ENCODE results near the gene SBK2.
A peak's percentile ranks its signal among the peaks of the same experiment; 100 is the strongest.
"Not testable (repeated sequence)": the region's sequence is repeated elsewhere in the genome, so short reads cannot be mapped to it uniquely, and the experiment has no call there.

SBK2 gene

GRCh38 chr19:55502197-55502952, 34.6 kb downstream of the SBK2 start:
- H3K27ac Mint-ChIP-seq: peak overlapping the region; percentile 43
- H3K36me3 Mint-ChIP-seq: peaks cover 1% of the 10 kb centered on the region
- peaks cover 14% of the 10 kb centered on the region for H3K4me1 Mint-ChIP-seq
- H3K4me3 Mint-ChIP-seq: peak overlapping the region; percentile 31
- no peaks in the 10 kb centered on the region for H3K9me3 Mint-ChIP-seq
- H3K27me3 Mint-ChIP-seq: no peaks in the 10 kb centered on the region

DNA sequence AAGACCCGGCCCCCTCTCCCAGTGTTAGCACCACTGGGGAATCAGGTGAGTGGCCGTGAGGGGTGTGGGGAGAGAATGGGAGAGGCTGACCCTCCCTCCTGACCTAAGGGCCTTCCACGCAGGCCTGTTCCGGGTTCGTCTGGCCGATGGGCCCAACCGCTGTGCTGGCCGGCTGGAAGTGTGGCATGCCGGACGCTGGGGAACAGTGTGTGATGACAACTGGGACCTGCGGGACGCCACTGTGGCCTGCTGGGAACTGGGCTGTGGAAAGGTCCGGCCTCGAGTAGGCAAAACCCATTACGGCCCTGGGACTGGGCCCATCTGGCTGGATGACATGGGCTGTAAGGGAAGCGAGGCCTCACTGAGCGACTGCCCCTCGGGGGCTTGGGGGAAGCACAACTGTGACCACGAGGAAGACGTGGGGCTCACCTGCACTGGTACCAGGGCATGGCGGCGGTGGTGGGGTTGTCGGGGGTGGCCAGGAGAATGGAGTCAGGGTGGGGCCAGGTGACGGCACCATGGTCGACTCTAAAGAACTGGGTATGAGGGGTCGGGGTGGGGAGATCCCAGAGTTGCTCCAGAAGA, 36.5 kb downstream of the SBK2 start:
- Mint-ChIP-seq H3K4me1 (peaks cover 14% of the 10 kb centered on the region), H3K36me3 (peaks cover 1% of the 10 kb centered on the region), H3K27ac (no peak overlapping the region), H3K4me3 (no peak overlapping the region), H3K27me3 (no peaks in the 10 kb centered on the region), H3K9me3 (no peaks in the 10 kb centered on the region)

DNA sequence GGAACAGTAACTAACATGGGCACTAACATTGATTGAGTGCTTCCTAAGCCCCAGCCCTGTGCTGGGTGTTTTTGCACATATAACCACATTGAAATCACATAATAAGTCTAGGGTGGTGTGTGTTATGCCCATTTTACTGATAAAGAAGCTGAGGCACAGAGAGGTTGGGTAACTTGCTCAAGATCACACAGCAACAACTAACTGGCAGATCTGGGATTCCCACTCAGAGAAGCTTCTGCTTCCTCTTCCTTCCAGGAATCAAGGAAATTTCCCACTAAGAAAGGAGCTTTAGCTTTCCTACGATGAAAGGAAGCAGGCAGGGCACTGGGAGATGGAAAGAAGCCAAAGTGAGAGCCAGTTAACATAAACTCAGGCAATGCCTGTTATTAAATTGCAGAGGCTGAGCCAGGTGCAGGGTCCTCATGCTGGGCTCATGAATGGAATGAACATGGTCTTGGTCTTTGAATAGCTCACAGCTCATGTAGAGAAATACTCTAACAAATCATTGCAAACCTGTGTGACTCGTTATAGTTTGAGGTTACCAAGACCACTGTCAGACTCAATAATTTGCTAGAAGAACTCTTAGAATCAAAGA, 38.6 kb downstream of the SBK2 start:
- Mint-ChIP-seq H3K9me3 (no peaks in the 10 kb centered on the region), H3K27me3 (no peaks in the 10 kb centered on the region), H3K27ac (no peak overlapping the region), H3K36me3 (peaks cover 1% of the 10 kb centered on the region), H3K4me1 (peaks cover 10% of the 10 kb centered on the region), H3K4me3 (no peak overlapping the region)

- peaks cover 6% of the 10 kb centered on the region for H3K4me1 Mint-ChIP-seq
- H3K4me3 Mint-ChIP-seq: no peak overlapping the region
- H3K27ac Mint-ChIP-seq: no peak overlapping the region
- no peaks in the 10 kb centered on the region for H3K36me3 Mint-ChIP-seq
- no peaks in the 10 kb centered on the region for H3K27me3 Mint-ChIP-seq
- H3K9me3 Mint-ChIP-seq: no peaks in the 10 kb centered on the region
Observed at GRCh38 chr19:55497763-55498162, 39.2 kb downstream of the SBK2 start.

GRCh38 chr19:55496820-55497219, 40.1 kb downstream of the SBK2 start:
- not testable (repeated sequence) for H3K9me3 Mint-ChIP-seq, H3K36me3 Mint-ChIP-seq, H3K27ac Mint-ChIP-seq, H3K27me3 Mint-ChIP-seq, H3K4me3 Mint-ChIP-seq, H3K4me1 Mint-ChIP-seq

DNA sequence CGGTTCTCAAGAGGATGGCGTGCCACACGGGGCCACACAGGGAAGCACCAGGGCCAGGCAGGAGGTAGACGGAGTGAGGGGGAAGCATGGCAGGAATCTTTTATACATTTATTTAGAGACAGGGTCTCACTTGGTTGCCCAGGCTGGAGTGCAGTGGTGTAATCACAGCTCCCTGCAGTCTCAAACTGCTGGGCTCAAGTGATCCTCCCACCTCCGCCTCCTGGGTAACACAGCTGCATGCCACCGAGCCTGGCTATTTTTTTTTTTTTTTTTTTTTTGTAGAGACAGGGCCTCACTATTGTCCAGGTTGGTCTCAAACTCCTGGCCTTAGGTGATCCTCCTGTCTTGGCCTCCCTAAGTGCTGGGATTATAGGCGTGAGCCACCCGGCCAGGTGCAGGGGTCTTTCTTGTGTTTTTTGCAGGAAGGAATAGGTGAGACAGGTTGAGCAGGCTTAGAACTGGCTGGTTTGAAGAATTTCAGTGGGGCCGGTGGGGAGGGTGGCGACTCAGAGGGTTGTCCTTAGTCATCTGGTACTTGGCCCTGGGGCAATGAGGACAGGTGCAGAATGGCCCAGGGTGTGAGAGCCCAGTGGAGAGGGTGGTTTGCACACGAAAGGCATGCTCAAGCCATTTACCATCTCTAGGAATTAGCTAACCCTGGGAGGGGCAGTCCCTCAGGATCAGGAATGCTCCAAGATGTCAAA, 41.1 kb downstream of the SBK2 start:
- peaks cover 1% of the 10 kb centered on the region for H3K27me3 Mint-ChIP-seq
- no peak overlapping the region for H3K27ac Mint-ChIP-seq
- no peaks in the 10 kb centered on the region for H3K4me1 Mint-ChIP-seq

GRCh38 chr19:55494172-55494761, 42.7 kb downstream of the SBK2 start:
- H3K4me3 Mint-ChIP-seq: no peak overlapping the region
- no peaks in the 10 kb centered on the region for H3K4me1 Mint-ChIP-seq
- no peak overlapping the region for H3K27ac Mint-ChIP-seq

More for the DNA sequence above, 41.1 kb downstream of the SBK2 start:
- H3K36me3 Mint-ChIP-seq: no peaks in the 10 kb centered on the region
- no peaks in the 10 kb centered on the region for H3K9me3 Mint-ChIP-seq
- H3K4me3 Mint-ChIP-seq: no peak overlapping the region

DNA sequence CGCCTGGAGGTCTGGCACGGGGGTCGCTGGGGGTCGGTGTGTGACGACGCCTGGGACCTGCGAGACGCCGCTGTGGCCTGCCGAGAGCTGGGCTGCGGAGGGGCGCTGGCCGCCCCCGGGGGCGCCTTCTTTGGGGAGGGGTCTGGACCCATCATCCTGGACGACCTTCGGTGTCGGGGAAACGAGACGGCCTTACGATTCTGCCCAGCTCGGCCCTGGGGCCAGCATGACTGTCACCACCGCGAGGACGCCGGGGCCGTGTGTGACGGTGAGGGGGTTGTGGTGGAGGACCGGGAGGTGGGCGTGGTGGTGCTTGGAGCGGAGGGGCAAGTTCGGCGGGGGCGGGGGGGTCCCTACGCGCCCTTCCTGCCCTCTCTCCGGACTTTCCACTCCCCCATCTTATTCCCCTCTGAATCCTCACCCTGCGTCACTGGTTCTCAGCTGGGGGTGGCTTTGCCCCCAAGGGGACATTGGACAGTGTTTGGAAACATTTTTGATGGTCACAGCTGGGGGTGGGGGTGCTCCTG, 43.2 kb downstream of the SBK2 start:
- Mint-ChIP-seq H3K27ac (no peak overlapping the region), H3K36me3 (no peaks in the 10 kb centered on the region), H3K9me3 (no peaks in the 10 kb centered on the region), H3K4me1 (no peaks in the 10 kb centered on the region), H3K27me3 (peaks cover 1% of the 10 kb centered on the region), H3K4me3 (no peak overlapping the region)

More at GRCh38 chr19:55494172-55494761, 42.7 kb downstream of the SBK2 start:
- Mint-ChIP-seq H3K9me3 (no peaks in the 10 kb centered on the region), H3K27me3 (peaks cover 1% of the 10 kb centered on the region), H3K36me3 (no peaks in the 10 kb centered on the region)

- no peaks in the 10 kb centered on the region for H3K36me3 Mint-ChIP-seq
- H3K27me3 Mint-ChIP-seq: peaks cover 1% of the 10 kb centered on the region
- no peaks in the 10 kb centered on the region for H3K4me1 Mint-ChIP-seq
- no peak overlapping the region for H3K27ac Mint-ChIP-seq
- no peaks in the 10 kb centered on the region for H3K9me3 Mint-ChIP-seq
- no peak overlapping the region for H3K4me3 Mint-ChIP-seq
Observed at GRCh38 chr19:55493052-55493644, 43.8 kb downstream of the SBK2 start.

GRCh38 chr19:55492362-55492944, 44.5 kb downstream of the SBK2 start:
- no peaks in the 10 kb centered on the region for H3K9me3 Mint-ChIP-seq
- H3K27ac Mint-ChIP-seq: no peak overlapping the region
- H3K36me3 Mint-ChIP-seq: no peaks in the 10 kb centered on the region
- H3K4me3 Mint-ChIP-seq: no peak overlapping the region
- H3K27me3 Mint-ChIP-seq: peaks cover 1% of the 10 kb centered on the region
- peaks cover 2% of the 10 kb centered on the region for H3K4me1 Mint-ChIP-seq

DNA sequence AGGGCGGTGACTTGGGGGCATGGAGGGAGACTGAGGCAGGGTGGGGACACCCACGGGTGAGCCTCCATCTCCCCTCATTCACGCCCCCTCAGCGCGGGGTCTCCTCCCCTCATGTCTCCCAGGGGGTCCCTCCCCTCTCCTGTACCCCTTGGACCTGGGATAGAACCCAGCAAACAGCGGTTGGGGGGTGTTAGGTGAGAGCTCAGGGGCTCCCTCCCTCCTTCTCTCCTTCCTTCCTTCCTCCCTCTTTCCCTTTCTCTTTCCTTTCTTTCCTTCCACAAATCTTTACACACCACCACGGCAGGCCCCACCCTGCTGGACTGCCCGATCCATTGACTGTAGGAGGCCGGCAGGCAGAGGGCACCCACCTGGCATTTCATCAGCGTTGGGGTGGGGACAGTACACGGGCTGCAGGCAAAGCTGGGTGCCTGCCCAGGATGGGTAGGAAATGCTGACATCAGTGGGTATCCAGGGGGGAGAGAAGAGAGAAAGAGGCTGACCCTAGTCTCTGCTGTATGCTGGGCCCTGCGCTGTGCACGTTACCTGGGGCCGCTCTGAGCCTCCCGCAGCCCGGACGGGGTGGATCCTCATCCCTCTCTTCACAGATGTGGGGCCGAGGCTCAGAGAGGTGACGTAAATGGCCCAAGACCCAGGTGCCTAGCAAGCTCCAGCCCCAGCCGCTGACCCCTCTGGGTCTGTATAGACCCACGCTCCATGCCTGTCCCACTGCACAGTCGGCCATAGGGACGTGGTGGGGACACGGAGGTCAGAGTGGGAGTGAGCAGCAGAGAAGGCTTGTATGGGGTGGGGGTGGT, 45.2 kb downstream of the SBK2 start:
- no peak overlapping the region for H3K27ac Mint-ChIP-seq
- H3K4me3 Mint-ChIP-seq: no peak overlapping the region
- H3K4me1 Mint-ChIP-seq: peaks cover 6% of the 10 kb centered on the region
- H3K36me3 Mint-ChIP-seq: no peaks in the 10 kb centered on the region
- peaks cover 1% of the 10 kb centered on the region for H3K27me3 Mint-ChIP-seq
- no peaks in the 10 kb centered on the region for H3K9me3 Mint-ChIP-seq

DNA sequence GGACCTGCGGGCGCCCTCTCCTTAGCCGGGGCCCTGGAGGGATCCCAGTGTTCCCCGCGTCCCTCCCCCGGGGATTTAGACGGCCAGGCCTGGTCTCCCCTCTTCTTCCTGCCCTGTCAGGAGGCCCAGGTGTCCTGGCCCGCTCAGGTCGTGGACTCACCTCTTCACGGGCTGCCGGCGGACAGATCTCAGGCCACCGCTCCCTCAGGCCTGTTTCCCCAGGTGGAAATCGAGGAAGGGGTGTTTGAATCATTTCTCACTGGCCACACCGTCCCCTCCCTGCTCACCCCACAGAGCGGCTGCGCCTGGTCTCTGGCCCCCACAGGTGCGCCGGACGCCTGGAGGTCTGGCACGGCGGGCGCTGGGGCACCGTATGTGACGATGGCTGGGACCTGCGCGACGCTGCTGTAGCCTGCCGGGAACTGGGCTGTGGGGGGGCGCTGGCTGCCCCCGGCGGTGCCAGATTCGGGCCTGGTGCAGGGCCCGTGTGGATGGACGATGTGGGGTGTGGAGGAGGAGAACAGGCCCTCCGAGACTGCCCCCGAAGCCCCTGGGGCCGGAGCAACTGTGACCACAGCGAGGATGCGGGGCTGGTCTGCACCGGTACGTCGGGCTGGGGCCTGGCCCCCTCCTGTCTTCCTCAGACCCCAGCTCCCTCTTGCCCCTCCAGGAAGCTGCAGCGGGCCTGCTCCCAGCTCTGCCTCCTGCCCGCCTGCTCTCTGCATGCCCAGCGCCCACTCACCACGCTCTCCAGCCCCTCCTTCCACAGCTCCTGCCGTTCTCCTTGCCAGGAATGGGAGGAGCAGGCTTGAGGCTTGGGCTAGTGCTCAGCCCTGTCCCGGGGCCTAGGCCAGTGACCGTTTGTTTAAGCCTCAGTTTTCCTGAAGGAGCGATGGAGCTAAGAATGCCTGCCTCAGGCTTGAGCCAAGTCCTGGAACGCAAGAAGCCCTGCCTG, 46.2 kb downstream of the SBK2 start:
- Mint-ChIP-seq H3K9me3 (no peaks in the 10 kb centered on the region), H3K36me3 (no peaks in the 10 kb centered on the region), H3K27me3 (peaks cover 1% of the 10 kb centered on the region), H3K4me3 (no peak overlapping the region), H3K4me1 (peaks cover 6% of the 10 kb centered on the region), H3K27ac (no peak overlapping the region)

GRCh38 chr19:55489711-55490477, 47.0 kb downstream of the SBK2 start:
- Mint-ChIP-seq H3K4me1 (peaks cover 6% of the 10 kb centered on the region), H3K4me3 (no peak overlapping the region), H3K9me3 (no peaks in the 10 kb centered on the region), H3K27me3 (peaks cover 1% of the 10 kb centered on the region), H3K36me3 (no peaks in the 10 kb centered on the region), H3K27ac (no peak overlapping the region)
